A549 (cell line): Measurements from ENCODE around the gene ZNRD2.

ENCODE experiments used
- EP300 ChIP-seq, 2 experiments: fragments of >200 bp; sonication (Bioruptor Twin); formaldehyde crosslinking; IDR thresholded peaks; 2 replicates in 1 of 2; 3 replicates in 1 of 2; pipeline ENCODE4 v1.6.1; 2016 to 2017
- JUN ChIP-seq, 2 experiments: fragments of >200 bp; sonication (Bioruptor Twin); formaldehyde crosslinking; IDR thresholded peaks; 2 replicates in 1 of 2; 3 replicates in 1 of 2; pipeline ENCODE4 v1.6.1; 2016 to 2017
- POLR2A ChIP-seq: IDR thresholded peaks from 2 replicates; pipeline ENCODE4 v1.6.1; 2012; ENCODE audit warnings: mild to moderate bottlenecking, low read length

GRCh38 chr11:65613091-65613928 lies 43.0 kb downstream of the ZNRD2 start:
- TF ChIP-seq EP300 (IDR thresholded peaks at IDR 0.05) (no peak), JUN (IDR thresholded peaks at IDR 0.05) (no peak), POLR2A (no peak)
